SU-DHL-6 (cell line): Measurements from ENCODE around the gene NAV3.

Experiments used
- H2AFZ ChIP-seq: fragments of 200-600 bp; sonication (generic); 2 replicates; pipeline ENCODE4 v1.6.1; 2014; ENCODE audit warnings: low read depth, mild to moderate bottlenecking, moderate library complexity, mixed read lengths, antibody characterized with exemption, low read length; ENCODE audit not compliant: severe bottlenecking
- H3F3A ChIP-seq: fragments of 200-600 bp; shearing (Covaris generic); 2 replicates; pipeline ENCODE4 v1.6.0; 2016; ENCODE audit warnings: antibody characterized with exemption, mild to moderate bottlenecking; ENCODE audit not compliant: insufficient read depth
- H3K27ac ChIP-seq: fragments of 200-600 bp; sonication (generic); 2 replicates; pipeline ENCODE4 v1.5.1; 2016; ENCODE audit warnings: low read depth, mild to moderate bottlenecking, low read length, moderate library complexity, mixed read lengths
- H3K27me3 ChIP-seq: fragments of 200-600 bp; sonication (generic), shearing (Covaris generic); 2 replicates; pipeline ENCODE4 v1.6.0; 2014; ENCODE audit warnings: mild to moderate bottlenecking, low read length
- H3K36me3 ChIP-seq: fragments of 200-600 bp; sonication (generic); 2 replicates; pipeline ENCODE4 v1.6.1; 2014; ENCODE audit warnings: mild to moderate bottlenecking, low read length, mixed read lengths
- H3K4me2 ChIP-seq: fragments of 300-600, 200-600 bp; shearing (Covaris generic), sonication (generic); 2 replicates; pipeline ENCODE4 v1.6.0; 2014; ENCODE audit warnings: low read length, low read depth, mild to moderate bottlenecking; ENCODE audit not compliant: poor library complexity, severe bottlenecking
- H3K4me3 ChIP-seq: fragments of 200-600 bp; sonication (generic); 2 replicates; pipeline ENCODE4 v1.5.1; 2014; ENCODE audit warnings: antibody characterized with exemption, low read length, mild to moderate bottlenecking, mixed read lengths; ENCODE audit not compliant: insufficient read depth, poor library complexity, severe bottlenecking
- H3K79me2 ChIP-seq: fragments of 200-600 bp; sonication (generic); 2 replicates; pipeline ENCODE4 v1.6.1; 2014; ENCODE audit warnings: mild to moderate bottlenecking, low read length, moderate library complexity; ENCODE audit not compliant: insufficient read depth
- H3K9ac ChIP-seq: fragments of 200-600 bp; sonication (generic); 2 replicates; pipeline ENCODE4 v1.7.0; 2014; ENCODE audit warnings: mild to moderate bottlenecking, low read length
- H3K9me2 ChIP-seq: fragments of 200-600 bp; sonication (generic); replicated peaks from 2 replicates; pipeline ENCODE4 v1.6.1; 2014; ENCODE audit warnings: low read length; ENCODE audit not compliant: insufficient read depth
- H3K9me3 ChIP-seq: fragments of 200-600 bp; sonication (generic); 2 replicates; pipeline ENCODE4 v1.6.1; 2014; ENCODE audit warnings: low read length, mixed read lengths; ENCODE audit not compliant: insufficient read depth
- H4K20me1 ChIP-seq: fragments of 200-600 bp; sonication (generic); 2 replicates; pipeline ENCODE4 v1.6.1; 2014; ENCODE audit warnings: low read depth, mild to moderate bottlenecking, antibody characterized with exemption, low read length, moderate library complexity, mixed read lengths
- EZH2phosphoT487 ChIP-seq: fragments of 200-600 bp; sonication (generic), shearing (Covaris generic); conservative IDR thresholded peaks from 2 replicates; pipeline ENCODE4 v1.6.1; 2018; ENCODE audit warnings: mild to moderate bottlenecking, antibody characterized with exemption, low read length, moderate library complexity, mixed read lengths
- TF ChIP-seq, protein P1 (sequence below): fragments of 200-600 bp; sonication (generic); IDR thresholded peaks from one replicate; pipeline ENCODE4 v1.5.1; 2017; ENCODE audit warnings: antibody characterized with exemption, mild to moderate bottlenecking, low read length, moderate library complexity; ENCODE audit not compliant: insufficient read depth, poor library complexity, severe bottlenecking

NAV3 gene

DNA sequence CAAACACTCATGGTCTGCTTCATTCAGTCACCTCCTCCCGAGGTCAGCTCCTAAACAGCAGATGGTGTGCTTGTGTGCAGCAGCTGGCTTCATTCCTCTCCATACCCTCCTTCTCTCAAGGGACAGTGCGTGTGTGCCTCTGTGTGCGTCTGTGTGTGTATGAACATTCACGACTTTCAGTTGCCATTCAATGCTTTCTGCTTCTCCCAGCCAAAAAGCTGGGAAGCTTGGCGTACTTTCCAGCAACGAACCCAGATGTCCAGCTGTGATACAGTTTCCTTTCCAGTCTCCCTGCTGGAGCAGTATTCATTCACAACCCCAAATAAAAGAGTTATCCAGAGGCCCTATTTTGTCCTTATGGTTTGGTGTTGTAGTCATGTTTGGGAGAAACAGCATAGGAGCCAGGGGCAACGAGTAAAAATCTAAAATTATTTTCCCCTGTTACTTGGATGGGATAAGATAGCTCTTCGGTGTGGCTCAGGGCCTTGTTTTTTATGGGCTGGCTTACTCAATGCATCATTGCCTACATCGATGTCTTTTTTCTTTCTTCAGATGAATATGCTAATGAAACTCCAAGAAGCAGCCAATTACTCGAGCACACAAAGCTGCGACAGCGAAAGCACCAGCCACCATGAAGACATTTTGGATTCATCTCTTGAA lies 379.3 kb downstream of the NAV3 start:
- Histone ChIP-seq H3K9me2 (no peaks in the 10 kb centered on the region), H2AFZ (no peak overlapping the region), H3K4me3 (no peak overlapping the region), H3K4me2 (no peak overlapping the region), H3F3A (no peaks in the 10 kb centered on the region), H3K36me3 (no peaks in the 10 kb centered on the region), H3K27me3 (no peaks in the 10 kb centered on the region), H3K9me3 (no peaks in the 10 kb centered on the region), H4K20me1 (no peaks in the 10 kb centered on the region), H3K9ac (no peak overlapping the region), H3K79me2 (no peaks in the 10 kb centered on the region), H3K27ac (no peak overlapping the region)
- no peak for TF ChIP-seq EZH2phosphoT487
- TF ChIP-seq, protein P1, sequence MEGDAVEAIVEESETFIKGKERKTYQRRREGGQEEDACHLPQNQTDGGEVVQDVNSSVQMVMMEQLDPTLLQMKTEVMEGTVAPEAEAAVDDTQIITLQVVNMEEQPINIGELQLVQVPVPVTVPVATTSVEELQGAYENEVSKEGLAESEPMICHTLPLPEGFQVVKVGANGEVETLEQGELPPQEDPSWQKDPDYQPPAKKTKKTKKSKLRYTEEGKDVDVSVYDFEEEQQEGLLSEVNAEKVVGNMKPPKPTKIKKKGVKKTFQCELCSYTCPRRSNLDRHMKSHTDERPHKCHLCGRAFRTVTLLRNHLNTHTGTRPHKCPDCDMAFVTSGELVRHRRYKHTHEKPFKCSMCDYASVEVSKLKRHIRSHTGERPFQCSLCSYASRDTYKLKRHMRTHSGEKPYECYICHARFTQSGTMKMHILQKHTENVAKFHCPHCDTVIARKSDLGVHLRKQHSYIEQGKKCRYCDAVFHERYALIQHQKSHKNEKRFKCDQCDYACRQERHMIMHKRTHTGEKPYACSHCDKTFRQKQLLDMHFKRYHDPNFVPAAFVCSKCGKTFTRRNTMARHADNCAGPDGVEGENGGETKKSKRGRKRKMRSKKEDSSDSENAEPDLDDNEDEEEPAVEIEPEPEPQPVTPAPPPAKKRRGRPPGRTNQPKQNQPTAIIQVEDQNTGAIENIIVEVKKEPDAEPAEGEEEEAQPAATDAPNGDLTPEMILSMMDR, result no peak

DNA sequence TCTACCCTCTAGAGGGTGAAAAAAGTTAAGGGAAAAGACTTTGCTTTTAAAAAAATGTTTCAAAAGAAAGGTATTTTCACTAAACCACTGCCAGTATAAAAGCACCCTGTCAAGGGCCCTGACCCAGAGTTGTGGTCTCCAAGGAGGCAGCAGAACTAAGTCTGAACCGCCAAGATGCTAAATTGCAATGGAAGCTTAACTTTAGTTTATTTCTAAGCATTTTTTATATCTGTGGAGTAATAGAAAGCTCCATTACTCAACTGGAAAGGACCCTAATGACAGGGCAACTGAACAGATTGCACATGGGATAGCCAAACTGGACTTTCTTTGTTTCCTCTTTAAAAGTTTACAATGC lies 379.8 kb downstream of the NAV3 start:
- H2AFZ ChIP-seq, result no peak overlapping the region
- no peaks in the 10 kb centered on the region for H3K9me3 ChIP-seq
- no peaks in the 10 kb centered on the region for H3F3A ChIP-seq
- H3K9ac ChIP-seq, result no peak overlapping the region
- no peak overlapping the region for H3K27ac ChIP-seq
- no peak for TF ChIP-seq EZH2phosphoT487
- TF ChIP-seq, protein P1, result no peak
- H3K9me2 ChIP-seq, result no peaks in the 10 kb centered on the region
- H3K4me3 ChIP-seq, result no peak overlapping the region
- H4K20me1 ChIP-seq, result no peaks in the 10 kb centered on the region
- no peaks in the 10 kb centered on the region for H3K27me3 ChIP-seq
- no peak overlapping the region for H3K4me2 ChIP-seq
- no peaks in the 10 kb centered on the region for H3K79me2 ChIP-seq
- no peaks in the 10 kb centered on the region for H3K36me3 ChIP-seq

DNA sequence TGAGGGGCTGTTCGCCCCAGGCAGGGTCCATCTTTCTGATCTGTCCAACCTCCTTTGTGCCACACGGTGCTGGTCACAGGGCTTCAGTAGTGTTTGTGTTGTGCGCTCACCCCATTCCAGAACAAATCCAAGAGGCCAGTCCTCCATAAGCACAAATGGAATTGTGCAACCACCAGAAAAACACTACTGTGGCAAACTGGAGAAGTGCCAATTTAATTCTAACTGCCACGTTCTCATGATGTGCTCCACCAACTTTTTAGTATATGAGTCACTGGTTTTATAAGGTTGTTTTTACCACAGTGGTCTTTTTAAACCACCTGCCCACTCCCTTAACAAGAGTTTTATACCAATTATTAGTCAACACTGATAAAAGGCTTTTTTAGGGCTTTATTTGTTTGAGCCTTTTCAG lies 380.2 kb downstream of the NAV3 start:
- no peak overlapping the region for H3K4me2 ChIP-seq
- no peak overlapping the region for H3K9ac ChIP-seq
- H3K9me3 ChIP-seq, result no peaks in the 10 kb centered on the region
- H3K36me3 ChIP-seq, result no peaks in the 10 kb centered on the region
- no peaks in the 10 kb centered on the region for H3K9me2 ChIP-seq
- no peak for TF ChIP-seq EZH2phosphoT487
- TF ChIP-seq, protein P1, result no peak
- no peaks in the 10 kb centered on the region for H3K27me3 ChIP-seq
- no peak overlapping the region for H3K4me3 ChIP-seq
- no peaks in the 10 kb centered on the region for H3F3A ChIP-seq
- no peaks in the 10 kb centered on the region for H4K20me1 ChIP-seq
- no peak overlapping the region for H2AFZ ChIP-seq
- H3K79me2 ChIP-seq, result no peaks in the 10 kb centered on the region
- no peak overlapping the region for H3K27ac ChIP-seq
